Immature natural killer cell (primary cell): ENCODE results near the gene RAD51B. TPM values are rescaled to one million over a fixed set of nuclear protein-coding genes. Genes with fewer than 3 reads are reported as not detected.

Source experiments
- DNase-seq, 3 donors: peaks; one replicate each; pipeline ENCODE4 v3.0.0; 2022; ENCODE audit warnings: mixed read lengths in 1 of 3
- H3K27ac Mint-ChIP-seq, 6 donors: one replicate each; pipeline ENCODE4 v1.8.0; 2020; ENCODE audit warnings: mixed read lengths in 6 of 6, mild to moderate bottlenecking in 5 of 6, inconsistent platforms in 4 of 6, moderate library complexity in 3 of 6
- H3K27me3 Mint-ChIP-seq, 3 donors: one replicate each; pipeline ENCODE4 v1.8.0; 2020 to 2021; ENCODE audit warnings: low read depth in 3 of 3, mild to moderate bottlenecking in 3 of 3, mixed read lengths in 3 of 3, moderate library complexity in 3 of 3, inconsistent platforms in 1 of 3
- H3K36me3 Mint-ChIP-seq, 3 donors: one replicate each; pipeline ENCODE4 v1.8.0; 2020; ENCODE audit warnings: mixed read lengths in 3 of 3, inconsistent platforms in 2 of 3, mild to moderate bottlenecking in 2 of 3
- H3K4me1 Mint-ChIP-seq, 2 donors: one replicate each; pipeline ENCODE4 v1.8.0; 2020; ENCODE audit warnings: inconsistent platforms in 2 of 2, mild to moderate bottlenecking in 2 of 2, mixed read lengths in 2 of 2, moderate library complexity in 1 of 2
- H3K4me3 Mint-ChIP-seq, 5 donors: one replicate each; pipeline ENCODE4 v1.8.0; 2020; ENCODE audit warnings: mild to moderate bottlenecking in 5 of 5, mixed read lengths in 5 of 5, inconsistent platforms in 3 of 5, moderate library complexity in 3 of 5
- H3K9me3 Mint-ChIP-seq, 6 donors: one replicate each; pipeline ENCODE4 v1.8.0; 2020; ENCODE audit warnings: mild to moderate bottlenecking in 6 of 6, mixed read lengths in 6 of 6, inconsistent platforms in 4 of 6, moderate library complexity in 3 of 6
- polyA plus RNA-seq, 3 donors: library from polyadenylated mRNA; unstranded; fragments of 300-500 nt; fragmentation: Illumina TruSeq; gene quantifications; one replicate each; pipeline ENCODE4 v1.2.3, GENCODE V29; 2021

RAD51B gene
- polyA plus RNA-seq, 3 donors from 2014 or later, result 17.6 to 20.8 (median 17.7) TPM

DNA sequence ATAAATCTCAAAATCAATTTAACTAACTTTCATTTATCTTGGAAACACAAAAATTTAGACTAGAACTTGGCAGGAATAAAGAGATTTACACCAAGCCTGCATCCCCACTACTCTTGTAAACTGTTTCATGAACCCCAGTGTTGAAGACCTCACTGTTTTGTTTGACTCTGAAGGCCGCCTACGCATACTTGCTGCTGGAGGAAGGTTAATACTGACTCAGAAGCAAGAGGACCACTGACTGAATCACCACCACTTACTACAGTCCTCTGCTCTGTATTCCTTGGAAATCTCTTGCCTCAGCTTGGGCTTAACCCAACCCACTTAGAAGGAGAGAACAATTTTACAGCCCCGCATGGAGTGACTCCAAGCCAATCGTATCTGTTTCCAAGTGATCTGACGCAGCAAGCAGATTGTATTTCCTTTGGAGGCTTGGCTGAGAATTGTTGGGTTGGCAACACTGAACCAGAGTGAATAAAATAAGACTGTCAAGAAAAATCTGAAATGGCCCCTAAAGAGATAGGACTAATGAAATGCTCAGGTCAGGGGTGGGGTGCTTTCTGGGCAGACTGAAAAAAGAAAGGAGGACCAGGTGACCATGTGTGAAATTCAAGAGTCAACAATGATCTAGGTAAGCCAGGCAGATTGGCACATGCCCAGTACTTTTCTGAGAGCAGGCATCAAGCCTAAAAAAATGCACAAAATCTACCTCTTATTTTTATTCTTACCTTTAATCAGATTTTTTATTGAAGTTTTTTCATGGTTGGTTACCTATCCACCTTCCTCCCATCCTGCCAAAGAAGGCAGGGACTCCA is 724.7 kb downstream of the RAD51B start:
- peaks cover 0 to 3% (median 2%) of the 10 kb centered on the region in 3 donors for H3K27me3 Mint-ChIP-seq
- H3K4me3 Mint-ChIP-seq, result no peak overlapping the region
- H3K36me3 Mint-ChIP-seq, result peaks cover 0 to 19% (median 0%) of the 10 kb centered on the region in 3 donors
- no peaks in the 10 kb centered on the region for H3K4me1 Mint-ChIP-seq
- DNase-seq, result no peak
- H3K9me3 Mint-ChIP-seq, result peaks cover 0 to 2% (median 0%) of the 10 kb centered on the region in 6 donors
- H3K27ac Mint-ChIP-seq, result no peak overlapping the region

DNA sequence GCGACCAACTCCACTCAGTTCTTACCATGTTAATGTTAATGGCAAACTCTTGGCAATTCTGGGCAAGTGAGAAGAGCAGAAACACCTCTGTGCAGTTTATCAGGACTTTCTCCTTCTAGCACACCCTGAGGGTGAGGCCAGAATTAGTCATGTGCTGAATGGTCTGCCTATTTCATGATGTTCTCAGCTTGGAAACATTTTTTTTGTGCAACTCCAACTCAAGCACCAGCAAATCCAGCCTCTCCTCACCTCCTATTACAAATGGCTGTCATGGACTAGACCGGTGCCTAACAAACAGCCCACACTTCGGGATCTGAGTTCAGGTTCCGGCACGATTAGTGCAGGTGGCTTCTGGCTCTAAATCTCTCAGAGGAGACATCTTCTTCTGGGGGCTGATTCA is 727.3 kb downstream of the RAD51B start:
- DNase-seq, result no peak
- H3K27me3 Mint-ChIP-seq, result peaks cover 0 to 3% (median 2%) of the 10 kb centered on the region in 3 donors
- no peak overlapping the region for H3K27ac Mint-ChIP-seq
- H3K9me3 Mint-ChIP-seq, result peaks cover 0 to 2% (median 0%) of the 10 kb centered on the region in 6 donors
- H3K4me1 Mint-ChIP-seq, result peaks cover 0 to 1% of the 10 kb centered on the region in 2 donors
- H3K4me3 Mint-ChIP-seq, result no peak overlapping the region
- peaks cover 0 to 16% (median 0%) of the 10 kb centered on the region in 3 donors for H3K36me3 Mint-ChIP-seq

DNA sequence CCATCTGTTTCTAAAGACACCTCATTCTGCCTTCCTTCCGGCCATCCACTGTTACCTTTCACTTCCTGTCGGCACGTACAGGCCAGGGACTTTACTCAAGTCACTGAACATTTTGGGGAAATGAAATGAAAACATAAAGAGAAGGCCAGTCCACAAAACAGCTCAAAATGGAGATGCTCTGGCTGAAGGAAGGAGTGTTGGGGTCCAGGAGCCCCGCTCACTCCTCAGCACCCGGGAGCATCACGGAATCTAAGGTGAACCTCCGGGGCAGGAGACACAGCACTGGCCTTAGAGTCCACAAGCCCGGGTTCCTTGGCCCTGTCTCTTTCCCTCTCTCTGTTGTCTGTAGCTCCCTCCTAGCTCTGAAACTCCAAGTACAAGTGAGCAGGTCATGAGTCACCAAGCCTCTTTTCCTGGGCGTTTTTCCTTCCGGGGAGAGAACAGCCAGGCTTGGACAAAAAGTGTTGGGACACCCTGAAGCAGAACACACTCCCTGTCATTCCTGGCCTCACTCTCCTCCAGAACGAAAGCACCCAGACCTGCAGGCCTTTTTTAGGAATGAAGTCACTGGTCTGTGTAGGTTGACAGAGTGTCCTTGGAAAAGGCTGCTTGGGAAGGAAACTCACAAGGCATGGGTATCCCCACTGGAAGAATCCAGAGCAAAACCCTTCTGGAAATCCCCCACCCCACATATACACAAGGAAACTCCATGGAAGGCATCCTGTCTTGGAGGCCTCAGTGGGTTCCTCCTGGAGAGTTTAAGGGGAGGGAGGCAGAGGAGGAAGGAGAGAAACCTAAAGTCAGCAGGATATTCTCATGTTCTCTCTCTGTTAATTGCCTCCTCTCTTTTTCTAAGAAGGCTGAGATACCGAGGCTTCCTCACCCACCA is 728.0 kb downstream of the RAD51B start:
- no peak for DNase-seq
- peaks cover 0 to 2% (median 0%) of the 10 kb centered on the region in 6 donors for H3K9me3 Mint-ChIP-seq
- H3K4me1 Mint-ChIP-seq, result peaks cover under 1 to 1% of the 10 kb centered on the region in 2 donors
- H3K27me3 Mint-ChIP-seq, result peaks cover 0 to 3% (median 2%) of the 10 kb centered on the region in 3 donors
- peaks cover 0 to 16% (median 0%) of the 10 kb centered on the region in 3 donors for H3K36me3 Mint-ChIP-seq
- H3K27ac Mint-ChIP-seq, result no peak overlapping the region
- no peak overlapping the region for H3K4me3 Mint-ChIP-seq

DNA sequence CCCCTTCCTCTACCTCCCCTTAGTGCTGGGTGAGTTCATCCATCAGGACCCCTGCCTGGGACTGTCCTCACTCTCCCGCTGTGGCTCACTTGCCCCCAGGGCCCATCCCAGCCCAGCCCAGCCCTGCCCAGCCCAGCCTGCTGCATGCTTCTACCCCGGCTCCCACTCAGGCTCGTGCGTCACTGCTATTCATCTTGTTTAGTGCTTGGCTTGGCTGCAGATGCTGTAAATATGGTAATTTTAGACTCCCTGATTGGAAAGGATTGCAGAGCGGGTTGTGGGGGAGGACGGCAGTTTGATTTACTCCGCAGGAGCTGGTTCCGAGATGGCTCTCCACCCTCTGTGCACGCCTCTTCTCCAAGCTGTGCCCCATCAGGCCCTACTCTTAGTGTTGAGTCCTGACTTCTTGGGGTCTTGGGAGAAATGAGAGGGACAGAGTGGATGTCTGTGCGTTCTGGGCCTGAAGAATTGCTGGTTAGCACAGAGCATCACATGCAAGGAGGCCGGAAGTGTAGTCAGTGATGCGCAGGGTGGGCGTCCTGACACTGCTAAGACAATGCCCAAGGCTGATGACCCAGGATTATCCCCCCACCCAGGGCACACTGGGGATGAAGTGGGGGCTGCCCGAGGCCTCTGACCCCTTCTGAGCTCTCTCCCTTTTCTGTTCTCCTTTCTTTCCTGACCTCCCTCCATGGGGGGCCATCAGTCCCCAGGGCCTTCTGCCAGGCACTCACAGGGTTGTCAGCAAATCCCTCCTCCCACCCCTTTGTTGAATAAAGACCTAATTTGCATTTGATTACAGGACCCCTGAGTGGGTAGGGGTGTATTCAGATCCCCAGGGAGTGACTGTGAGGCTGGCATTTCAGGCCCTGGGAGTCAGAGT is 728.9 kb downstream of the RAD51B start:
- no peak overlapping the region for H3K4me3 Mint-ChIP-seq
- peaks cover 0 to 3% (median 2%) of the 10 kb centered on the region in 3 donors for H3K27me3 Mint-ChIP-seq
- peaks cover 0 to 12% (median 0%) of the 10 kb centered on the region in 3 donors for H3K36me3 Mint-ChIP-seq
- peaks cover 0 to 2% (median 0%) of the 10 kb centered on the region in 6 donors for H3K9me3 Mint-ChIP-seq
- H3K4me1 Mint-ChIP-seq, result peaks cover 1 to 9% of the 10 kb centered on the region in 2 donors
- H3K27ac Mint-ChIP-seq, result peak overlapping the region in 1 of 6 donors; percentile 73
- no peak for DNase-seq

DNA sequence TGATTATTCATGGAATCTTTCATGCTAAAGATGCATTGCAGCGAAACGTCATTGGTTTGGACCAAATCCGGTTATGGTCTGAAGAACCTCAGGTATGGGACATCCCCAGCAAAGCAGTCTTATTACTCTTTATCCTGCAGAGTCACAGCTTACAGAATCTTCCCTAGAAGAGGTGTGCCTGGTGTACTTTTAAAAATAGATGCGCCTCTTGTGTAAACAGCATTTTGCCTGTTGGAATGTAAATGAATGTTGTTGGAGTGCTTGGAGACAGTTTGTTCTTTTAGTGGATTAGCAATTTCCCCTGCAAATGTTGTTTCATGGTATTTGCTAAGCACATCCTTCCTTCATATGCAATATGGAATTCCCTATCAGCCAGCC is 730.7 kb downstream of the RAD51B start:
- Mint-ChIP-seq H3K27me3 (peaks cover 0 to 1% (median 0%) of the 10 kb centered on the region in 3 donors), H3K4me1 (peaks cover 14 to 28% of the 10 kb centered on the region in 2 donors), H3K27ac (no peak overlapping the region), H3K9me3 (no peaks in the 10 kb centered on the region), H3K4me3 (no peak overlapping the region), H3K36me3 (peaks cover 0 to 4% (median 0%) of the 10 kb centered on the region in 3 donors)
- no peak for DNase-seq

DNA sequence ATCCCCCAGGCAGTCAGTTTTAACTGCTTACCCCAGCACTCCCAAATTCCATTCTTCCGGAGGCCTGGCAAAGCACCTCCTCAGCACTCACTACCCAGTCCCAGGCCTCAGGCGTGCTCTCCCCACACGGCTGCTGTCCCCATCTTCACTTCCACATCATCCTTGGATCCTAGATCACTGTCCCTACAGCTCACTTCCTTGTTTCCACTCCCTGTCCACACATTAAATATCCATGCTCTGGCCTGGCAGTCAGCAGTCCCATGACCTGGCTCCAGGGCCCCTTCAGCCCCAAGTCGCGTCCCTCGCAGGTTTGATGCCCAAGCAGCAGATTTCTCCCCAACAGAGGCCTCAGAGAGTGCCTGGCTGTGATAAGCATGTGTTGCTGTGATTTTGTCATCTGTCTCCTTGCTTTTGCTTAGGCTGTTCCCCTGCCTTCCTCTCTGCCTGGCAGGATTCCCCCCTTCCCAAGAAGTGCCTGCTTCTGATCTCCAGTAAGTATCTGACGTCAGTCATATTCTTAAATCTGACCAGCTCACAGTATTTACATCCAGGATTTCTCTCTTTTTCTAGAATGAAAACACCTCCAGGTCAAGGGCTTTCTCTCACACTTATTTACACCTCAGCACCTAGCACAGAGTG is 731.6 kb downstream of the RAD51B start:
- Mint-ChIP-seq H3K4me1 (peaks cover 14 to 28% of the 10 kb centered on the region in 2 donors), H3K27ac (peak overlapping the region in 1 of 6 donors; percentile 72), H3K9me3 (no peaks in the 10 kb centered on the region), H3K4me3 (no peak overlapping the region), H3K36me3 (peaks cover 0 to 4% (median 0%) of the 10 kb centered on the region in 3 donors), H3K27me3 (no peaks in the 10 kb centered on the region)
- DNase-seq, result no peak

DNA sequence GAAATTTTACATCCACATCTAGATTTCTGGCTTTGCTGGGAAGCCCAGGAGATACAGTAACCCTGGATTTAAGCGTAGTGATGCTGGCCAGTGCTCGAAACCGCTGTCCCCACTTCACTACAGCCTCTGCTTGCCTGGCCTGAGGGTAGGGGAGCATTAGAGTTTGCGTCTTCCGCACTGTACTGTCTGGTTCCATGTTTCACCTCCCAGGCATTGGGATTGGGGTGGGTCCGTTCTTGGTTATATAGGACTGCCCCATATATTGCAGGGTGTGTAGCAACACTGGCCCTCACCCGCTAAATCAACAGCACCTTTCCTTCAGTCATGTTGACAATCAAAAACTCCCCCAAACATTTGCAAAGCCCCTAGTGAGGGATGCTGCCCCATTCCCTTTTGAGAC is 732.5 kb downstream of the RAD51B start:
- H3K36me3 Mint-ChIP-seq, result peaks cover 0 to 3% (median 0%) of the 10 kb centered on the region in 3 donors
- no peak overlapping the region for H3K4me3 Mint-ChIP-seq
- no peak for DNase-seq
- peaks cover 14 to 31% of the 10 kb centered on the region in 2 donors for H3K4me1 Mint-ChIP-seq
- H3K9me3 Mint-ChIP-seq, result no peaks in the 10 kb centered on the region
- H3K27me3 Mint-ChIP-seq, result peaks cover 0 to 2% (median 0%) of the 10 kb centered on the region in 3 donors
- peak overlapping the region in 1 of 6 donors; percentile 48 for H3K27ac Mint-ChIP-seq

DNA sequence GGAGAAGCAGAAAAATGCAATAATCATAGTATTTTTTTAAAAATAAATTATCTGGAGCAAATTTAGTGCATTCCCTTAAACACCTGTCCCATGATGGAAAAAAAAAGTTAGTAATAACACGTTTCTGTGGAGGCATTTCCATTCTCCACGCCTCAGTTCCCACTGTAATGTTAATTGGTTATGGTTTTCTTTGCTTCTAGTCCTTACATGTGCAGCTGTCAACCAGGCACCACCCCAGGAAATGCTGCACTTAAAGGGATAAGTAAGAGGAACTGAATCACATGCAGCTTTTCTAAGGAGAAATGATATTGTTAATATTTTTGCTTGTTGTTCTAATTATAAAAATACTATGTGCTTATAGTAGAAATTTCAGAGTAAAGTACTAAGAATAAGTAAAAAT is 733.0 kb downstream of the RAD51B start:
- no peak overlapping the region for H3K27ac Mint-ChIP-seq
- H3K36me3 Mint-ChIP-seq, result peaks cover 0 to 6% (median 0%) of the 10 kb centered on the region in 3 donors
- peaks cover 0 to 2% (median 0%) of the 10 kb centered on the region in 3 donors for H3K27me3 Mint-ChIP-seq
- H3K9me3 Mint-ChIP-seq, result no peaks in the 10 kb centered on the region
- no peak for DNase-seq
- H3K4me1 Mint-ChIP-seq, result peaks cover 17 to 36% of the 10 kb centered on the region in 2 donors
- H3K4me3 Mint-ChIP-seq, result no peak overlapping the region

DNA sequence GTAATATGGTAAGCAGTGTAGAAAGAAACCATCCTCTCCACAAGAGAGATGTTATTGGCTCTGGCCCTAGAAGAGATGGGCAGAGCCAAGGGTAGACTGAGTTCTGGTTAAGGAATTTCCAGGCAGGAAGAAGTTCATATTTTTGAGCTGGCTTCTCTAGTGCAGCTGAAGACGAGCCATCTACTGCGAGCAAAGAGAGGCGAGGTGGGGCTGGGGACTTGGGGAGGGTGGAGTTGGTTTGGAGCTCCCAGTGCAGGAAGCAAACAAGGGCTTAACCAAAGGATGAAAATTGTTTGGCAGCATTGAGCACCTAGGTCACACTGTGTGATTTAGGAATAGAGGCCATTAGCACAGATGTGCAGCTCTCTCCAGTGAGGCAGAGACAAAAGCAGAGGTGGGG is 733.7 kb downstream of the RAD51B start:
- Mint-ChIP-seq H3K27me3 (peaks cover 0 to 2% (median 0%) of the 10 kb centered on the region in 3 donors), H3K9me3 (no peaks in the 10 kb centered on the region), H3K4me1 (peaks cover 22 to 43% of the 10 kb centered on the region in 2 donors), H3K27ac (peak overlapping the region in 1 of 6 donors; percentile 58), H3K4me3 (no peak overlapping the region), H3K36me3 (peaks cover 0 to 6% (median 0%) of the 10 kb centered on the region in 3 donors)
- DNase-seq, result no peak

DNA sequence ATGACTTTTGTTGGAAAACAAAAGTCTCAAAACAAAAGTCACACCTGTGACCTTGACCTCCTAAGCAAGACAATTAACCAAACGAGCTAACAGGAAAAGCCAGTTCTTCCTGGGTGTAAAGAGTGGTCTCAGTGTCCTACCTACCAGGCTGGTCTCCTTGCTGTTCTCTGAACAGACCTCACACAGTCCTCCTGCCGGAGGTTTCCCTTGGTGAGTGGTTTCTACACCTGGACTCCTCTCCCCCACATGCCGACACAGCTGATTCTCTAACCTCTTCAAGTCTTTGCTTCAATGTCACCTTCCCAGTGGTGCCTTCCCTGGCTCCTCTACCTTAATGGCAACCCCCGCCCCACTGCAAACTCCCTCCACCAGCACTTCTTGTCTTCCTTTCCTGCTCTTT is 734.7 kb downstream of the RAD51B start:
- Mint-ChIP-seq H3K27me3 (peaks cover 0 to 2% (median 0%) of the 10 kb centered on the region in 3 donors), H3K4me1 (peaks cover 25 to 48% of the 10 kb centered on the region in 2 donors), H3K36me3 (peaks cover 0 to 6% (median 0%) of the 10 kb centered on the region in 3 donors), H3K9me3 (no peaks in the 10 kb centered on the region), H3K4me3 (peak overlapping the region in 2 of 5 donors; percentile 17 to 39), H3K27ac (peak overlapping the region in 4 of 6 donors; percentile 10 to 62 (median 22))
- DNase-seq, result no peak

DNA sequence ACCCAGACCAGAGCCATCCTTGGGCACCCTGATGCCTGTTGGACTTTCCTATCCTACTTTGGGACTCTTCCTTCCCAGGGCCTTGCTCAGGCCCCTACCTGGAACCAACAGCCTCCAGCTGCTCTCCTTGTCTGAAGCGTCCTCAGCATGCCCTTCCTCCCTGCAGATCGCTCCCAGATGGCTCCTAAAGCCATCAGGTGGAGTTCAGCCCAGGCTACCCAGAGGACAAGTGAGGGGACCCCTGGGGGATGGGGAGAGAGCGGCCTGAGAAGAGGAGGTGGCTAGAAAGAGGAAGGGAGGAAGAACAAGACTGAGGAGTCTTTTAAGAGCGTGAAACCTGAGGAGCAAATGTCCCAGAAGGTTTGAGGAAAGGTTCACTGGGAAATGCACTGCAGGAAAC is 736.7 kb downstream of the RAD51B start:
- H3K36me3 Mint-ChIP-seq, result peaks cover 0 to 6% (median 0%) of the 10 kb centered on the region in 3 donors
- peaks cover 0 to 2% (median 0%) of the 10 kb centered on the region in 3 donors for H3K27me3 Mint-ChIP-seq
- no peak for DNase-seq
- H3K9me3 Mint-ChIP-seq, result no peaks in the 10 kb centered on the region
- H3K4me1 Mint-ChIP-seq, result peaks cover 23 to 48% of the 10 kb centered on the region in 2 donors
- H3K27ac Mint-ChIP-seq, result no peak overlapping the region
- no peak overlapping the region for H3K4me3 Mint-ChIP-seq

DNA sequence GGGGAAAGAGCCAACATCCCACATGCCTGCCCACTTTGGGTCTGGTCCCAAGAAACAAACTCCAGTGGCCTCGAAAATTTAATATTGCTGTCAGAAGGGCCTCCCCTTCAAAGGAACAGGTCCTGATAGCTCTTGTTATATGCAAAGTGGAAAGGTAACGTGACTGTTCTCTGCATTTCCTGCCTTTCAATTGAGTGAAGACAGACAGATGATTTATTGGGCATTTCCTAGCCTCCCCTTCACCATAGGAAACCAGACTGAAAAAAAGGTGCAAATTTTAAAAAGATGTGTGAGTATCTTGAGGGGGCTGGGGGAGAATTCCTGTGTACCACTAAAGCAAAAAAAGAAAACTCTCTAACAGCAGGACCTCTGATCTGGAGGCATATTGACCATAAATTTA is 738.1 kb downstream of the RAD51B start:
- H3K4me1 Mint-ChIP-seq, result peaks cover 26 to 57% of the 10 kb centered on the region in 2 donors
- peaks cover 0 to 6% (median 0%) of the 10 kb centered on the region in 3 donors for H3K36me3 Mint-ChIP-seq
- no peak overlapping the region for H3K27ac Mint-ChIP-seq
- DNase-seq, result no peak
- H3K9me3 Mint-ChIP-seq, result no peaks in the 10 kb centered on the region
- H3K27me3 Mint-ChIP-seq, result peaks cover 0 to 2% (median 0%) of the 10 kb centered on the region in 3 donors
- H3K4me3 Mint-ChIP-seq, result no peak overlapping the region
